Hematopoietic multipotent progenitor cell (in vitro differentiated cells): Measurements from ENCODE around the gene TBX6. TPM values are rescaled to one million over a fixed set of nuclear protein-coding genes. Genes with fewer than 3 reads are reported as not detected.
"Not testable (repeated sequence)": the region's sequence is repeated elsewhere in the genome, so short reads cannot be mapped to it uniquely, and the experiment has no call there.

ENCODE experiments used
- DNase-seq, 3 donors: peaks; one replicate each; pipeline ENCODE4 v3.0.0-alpha.2; 2011 to 2015; ENCODE audit warnings: low read depth in 2 of 3, low spot score in 2 of 3
- total RNA-seq: library from RNA; depleted of rRNA; stranded (reverse); fragments of >200 nt; gene quantifications from one replicate; pipeline ENCODE4 v1.2.3, GENCODE V29; 2012

Gene TBX6
- total RNA-seq, 1 donor: 2.2 TPM

DNA sequence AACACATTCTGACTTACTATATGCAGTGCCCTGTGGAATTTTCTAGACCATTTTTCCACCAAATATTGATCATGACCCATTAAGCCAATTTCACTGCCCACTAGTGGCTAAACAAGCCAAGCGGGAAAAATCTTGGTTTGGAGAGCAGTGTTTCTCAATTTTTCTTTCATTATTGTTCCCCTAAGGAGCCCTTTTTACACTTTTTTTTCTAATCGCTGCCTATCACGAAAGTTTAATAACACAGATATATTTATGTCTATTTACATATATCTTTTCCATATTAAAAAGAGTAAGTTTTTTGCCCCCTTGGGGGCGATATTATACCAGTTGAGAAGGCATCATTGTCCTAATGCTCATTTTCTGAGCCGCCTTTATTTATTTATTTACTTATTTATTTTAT is 49.9 kb downstream of the TBX6 start:
- peak in 1 of 3 donors; percentile 75 for DNase-seq

DNA sequence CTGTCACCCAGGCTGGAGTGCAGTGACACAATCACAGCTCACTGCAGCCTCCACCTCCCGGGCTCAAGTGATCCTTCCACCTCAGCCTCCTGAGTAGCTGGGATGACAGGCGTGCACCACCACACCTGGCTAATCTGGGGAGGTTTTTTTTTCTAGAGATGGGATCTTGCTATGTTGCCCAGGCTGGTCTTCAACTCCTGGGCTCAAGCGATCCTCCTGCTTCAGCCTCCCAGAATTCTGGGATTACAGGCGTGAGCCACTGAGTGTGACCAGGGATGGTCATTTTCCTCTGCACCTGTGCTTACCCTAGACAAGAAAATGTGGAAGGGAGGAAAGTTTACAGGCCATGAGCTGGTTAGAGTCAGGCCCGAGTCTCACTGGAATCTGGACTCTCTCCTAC is 51.0 kb downstream of the TBX6 start:
- not testable (repeated sequence) for DNase-seq

GRCh38 chr16:30040221-30040620 is 51.5 kb downstream of the TBX6 start:
- DNase-seq: peak in 1 of 3 donors; percentile 68

Other genes starting within 250 kb of the TBX6 start
- 106 TPM for gene CDIPT, start 228.7 kb downstream of the TBX6 start, total RNA-seq
- gene SEZ6L2, start 192.4 kb downstream of the TBX6 start, total RNA-seq: 1.3 TPM
- gene ASPHD1, start 191.4 kb downstream of the TBX6 start, total RNA-seq: 0.27 TPM
- gene KCTD13, start 165.7 kb downstream of the TBX6 start, total RNA-seq: 11.3 TPM
- gene TMEM219, start 129.8 kb downstream of the TBX6 start, total RNA-seq: 64.6 TPM
- gene TAOK2, start 118.1 kb downstream of the TBX6 start, total RNA-seq: 29.1 TPM
- gene HIRIP3, start 96.3 kb downstream of the TBX6 start, total RNA-seq: 9.4 TPM
- gene INO80E, start 95.7 kb downstream of the TBX6 start, total RNA-seq: 21.8 TPM
- gene DOC2A, start 80.9 kb downstream of the TBX6 start, total RNA-seq: 1.1 TPM
- gene C16orf92, start 68.7 kb downstream of the TBX6 start, total RNA-seq: not detected
- gene TLCD3B, start 60.7 kb downstream of the TBX6 start, total RNA-seq: 0.54 TPM
- 666 TPM for gene ALDOA, start 26.2 kb downstream of the TBX6 start, total RNA-seq
- 215 TPM for gene PPP4C, start 15.9 kb downstream of the TBX6 start, total RNA-seq
- gene YPEL3, start 4.3 kb upstream of the TBX6 start, total RNA-seq: 63.6 TPM
- gene GDPD3, start 21.6 kb upstream of the TBX6 start, total RNA-seq: 1.1 TPM
- 46.9 TPM for gene MAPK3, start 31.3 kb upstream of the TBX6 start, total RNA-seq
- 246 TPM for gene CORO1A, start 91.7 kb upstream of the TBX6 start, total RNA-seq
- 49.8 TPM for gene BOLA2B, start 101.7 kb upstream of the TBX6 start, total RNA-seq
- gene SLX1A, start 102.0 kb upstream of the TBX6 start, total RNA-seq: 59.2 TPM
- gene SULT1A3, start 107.3 kb upstream of the TBX6 start, total RNA-seq: 12.1 TPM
- 1.9 TPM for gene NPIPB13, start 156.6 kb upstream of the TBX6 start, total RNA-seq